Measurements from ENCODE around the gene SLX4IP.
A peak's percentile ranks its signal among the peaks of the same experiment; 100 is the strongest.

Gene SLX4IP

GRCh38 chr20:10670501-10671220, 235.6 kb downstream of the SLX4IP start:
- DNase-seq, result no peak

- DNase-seq, result peak; percentile 97
These were observed 236.3 kb downstream of the SLX4IP start for GRCh38 chr20:10671221-10671918.

- peak; percentile 65 for DNase-seq
These were observed 237.0 kb downstream of the SLX4IP start for GRCh38 chr20:10671919-10672623.

GRCh38 chr20:10672624-10673127, 237.6 kb downstream of the SLX4IP start:
- DNase-seq, result peak; percentile 70

GRCh38 chr20:10673176-10673841, 238.2 kb downstream of the SLX4IP start:
- peak; percentile 55 for DNase-seq

- peak; percentile 95 for DNase-seq
These were observed 239.0 kb downstream of the SLX4IP start, which contains the start of gene JAG1 for GRCh38 chr20:10673842-10674683. Gene JAG1 (minus strand): TSS chr20:10673999. CDS start chr20:10673530, 469 bp downstream.

GRCh38 chr20:10674684-10675449, 239.8 kb downstream of the SLX4IP start:
- peak; percentile 77 for DNase-seq

GRCh38 chr20:10675450-10675848, 240.3 kb downstream of the SLX4IP start:
- no peak for DNase-seq

- no peak for DNase-seq
These were observed 241.4 kb downstream of the SLX4IP start for GRCh38 chr20:10676518-10676917.

Data from EL (cell line).